ENCODE data around the gene ATF5. TPM values are rescaled to one million over a fixed set of nuclear protein-coding genes. Genes with fewer than 3 reads are reported as not detected.

The ATF5 gene
- total and polyA plus RNA-seq, 12 donors = 6.4 to 33.8 (median 9.9) TPM

DNA sequence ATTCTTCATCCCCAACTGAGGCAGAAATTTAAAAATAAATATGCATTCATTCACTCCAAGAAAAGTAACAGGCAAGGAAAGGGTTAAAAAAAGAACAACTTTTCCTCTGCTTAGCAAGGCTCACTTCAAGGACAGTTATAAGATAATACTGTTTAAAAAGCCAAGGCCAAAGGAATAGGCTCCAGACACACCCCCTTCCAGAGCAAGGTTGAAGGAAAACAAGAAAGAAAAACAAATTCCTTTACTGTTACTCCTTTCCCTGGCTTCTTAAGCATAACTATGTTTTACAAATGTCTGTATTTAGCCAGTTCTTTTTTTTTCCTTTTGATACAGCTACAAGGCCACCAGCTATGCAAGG is 23.5 kb downstream of the ATF5 start:
- no peak overlapping the region for H3K4me3 ChIP-seq

GRCh38 chr19:49952906-49953305 is 23.9 kb downstream of the ATF5 start:
- ATAC-seq (no peak), DNase-seq (no peak)
- Histone ChIP-seq H3K27me3 (peaks cover 0 to 19% (median 3%) of the 10 kb centered on the region in 7 donors), H3K9me3 (no peaks in the 10 kb centered on the region), H3K27ac (no peak overlapping the region), H3K4me1 (peaks cover 0 to 41% (median 17%) of the 10 kb centered on the region in 9 donors), H3K4me3 (no peak overlapping the region), H3K36me3 (no peaks in the 10 kb centered on the region)
- intact Hi-C loops (cut with DNase I) = no loop called here
- TF ChIP-seq, protein P1, sequence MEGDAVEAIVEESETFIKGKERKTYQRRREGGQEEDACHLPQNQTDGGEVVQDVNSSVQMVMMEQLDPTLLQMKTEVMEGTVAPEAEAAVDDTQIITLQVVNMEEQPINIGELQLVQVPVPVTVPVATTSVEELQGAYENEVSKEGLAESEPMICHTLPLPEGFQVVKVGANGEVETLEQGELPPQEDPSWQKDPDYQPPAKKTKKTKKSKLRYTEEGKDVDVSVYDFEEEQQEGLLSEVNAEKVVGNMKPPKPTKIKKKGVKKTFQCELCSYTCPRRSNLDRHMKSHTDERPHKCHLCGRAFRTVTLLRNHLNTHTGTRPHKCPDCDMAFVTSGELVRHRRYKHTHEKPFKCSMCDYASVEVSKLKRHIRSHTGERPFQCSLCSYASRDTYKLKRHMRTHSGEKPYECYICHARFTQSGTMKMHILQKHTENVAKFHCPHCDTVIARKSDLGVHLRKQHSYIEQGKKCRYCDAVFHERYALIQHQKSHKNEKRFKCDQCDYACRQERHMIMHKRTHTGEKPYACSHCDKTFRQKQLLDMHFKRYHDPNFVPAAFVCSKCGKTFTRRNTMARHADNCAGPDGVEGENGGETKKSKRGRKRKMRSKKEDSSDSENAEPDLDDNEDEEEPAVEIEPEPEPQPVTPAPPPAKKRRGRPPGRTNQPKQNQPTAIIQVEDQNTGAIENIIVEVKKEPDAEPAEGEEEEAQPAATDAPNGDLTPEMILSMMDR (IDR thresholded peaks at IDR 0.05) = no peak
- WGBS, 2 donors = 78 to 80% methylated on average over 13 of the region's 13 CpGs

More for the DNA sequence above, 23.5 kb downstream of the ATF5 start:
- Histone ChIP-seq H3K36me3 (no peaks in the 10 kb centered on the region), H3K4me1 (peaks cover 0 to 41% (median 17%) of the 10 kb centered on the region in 9 donors), H3K27me3 (peaks cover 0 to 14% (median 4%) of the 10 kb centered on the region in 7 donors), H3K9me3 (no peaks in the 10 kb centered on the region), H3K27ac (no peak overlapping the region)
- intact Hi-C loops (cut with DNase I) = no loop called here
- ATAC-seq (no peak), DNase-seq (no peak)
- TF ChIP-seq, protein P1 (IDR thresholded peaks at IDR 0.05) = no peak

DNA sequence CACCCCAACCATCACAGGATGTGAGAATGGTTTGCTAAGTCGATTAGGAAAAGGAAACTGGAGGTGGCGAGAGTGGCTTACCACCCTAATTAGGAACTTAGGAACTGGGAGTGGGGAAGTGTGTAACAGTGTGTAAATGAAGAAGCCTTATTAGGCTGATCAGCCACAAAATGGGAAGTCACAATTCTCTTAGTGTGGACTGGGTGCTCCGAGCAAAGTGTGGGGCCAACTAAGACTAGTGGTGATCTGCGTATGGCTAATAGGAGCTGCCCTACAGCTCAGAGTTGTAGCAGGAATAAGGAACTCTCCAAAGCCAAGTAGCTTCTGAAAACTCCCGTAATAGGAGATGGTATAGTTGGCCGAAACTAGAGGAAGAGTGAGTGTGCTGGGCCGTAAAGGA is 24.4 kb downstream of the ATF5 start:
- TF ChIP-seq, protein P1 (IDR thresholded peaks at IDR 0.05) = no peak
- H3K9me3 ChIP-seq = no peaks in the 10 kb centered on the region
- H3K4me3 ChIP-seq = no peak overlapping the region
- peaks cover 0 to 19% (median 7%) of the 10 kb centered on the region in 7 donors for H3K27me3 ChIP-seq
- peak in 3 of 8 donors; percentile 28 to 60 (median 58) for ATAC-seq
- H3K36me3 ChIP-seq = no peaks in the 10 kb centered on the region
- peak overlapping the region in 1 of 10 donors; percentile 47 for H3K27ac ChIP-seq
- no peak for DNase-seq
- H3K4me1 ChIP-seq = peaks cover 0 to 41% (median 17%) of the 10 kb centered on the region in 9 donors
- 56 to 60% methylated on average over 7 of the region's 7 CpGs for WGBS, 2 donors
- intact Hi-C loops (cut with DNase I) = no loop called here

- TF ChIP-seq, protein P1 (IDR thresholded peaks at IDR 0.05) = no peak
- Histone ChIP-seq H3K4me3 (no peak overlapping the region), H3K27ac (peak overlapping the region in 1 of 10 donors; percentile 47), H3K9me3 (no peaks in the 10 kb centered on the region), H3K4me1 (peaks cover 0 to 41% (median 17%) of the 10 kb centered on the region in 9 donors), H3K36me3 (no peaks in the 10 kb centered on the region), H3K27me3 (peaks cover 0 to 17% (median 6%) of the 10 kb centered on the region in 7 donors)
- no peak for DNase-seq
- 35 to 44% methylated on average over 12 of the region's 12 CpGs for WGBS, 2 donors
- ATAC-seq = peak in 7 of 8 donors; percentile 30 to 76 (median 67)
- intact Hi-C loops (cut with DNase I) = loop anchor here in 1 of 10 donors (1.0 kb wide), 1 partner anchor 36 kb away; no protein-coding TSS in a partner anchor
Measured at GRCh38 chr19:49954092-49954829, 25.3 kb downstream of the ATF5 start.

Measured in heart right ventricle (tissue), 16 donors.